ENCODE measurements around the gene CFTR.

GRCh38 chr7:117675497-117676435 lies 195.9 kb downstream of the CFTR start:
- TF ChIP-seq, protein P1, sequence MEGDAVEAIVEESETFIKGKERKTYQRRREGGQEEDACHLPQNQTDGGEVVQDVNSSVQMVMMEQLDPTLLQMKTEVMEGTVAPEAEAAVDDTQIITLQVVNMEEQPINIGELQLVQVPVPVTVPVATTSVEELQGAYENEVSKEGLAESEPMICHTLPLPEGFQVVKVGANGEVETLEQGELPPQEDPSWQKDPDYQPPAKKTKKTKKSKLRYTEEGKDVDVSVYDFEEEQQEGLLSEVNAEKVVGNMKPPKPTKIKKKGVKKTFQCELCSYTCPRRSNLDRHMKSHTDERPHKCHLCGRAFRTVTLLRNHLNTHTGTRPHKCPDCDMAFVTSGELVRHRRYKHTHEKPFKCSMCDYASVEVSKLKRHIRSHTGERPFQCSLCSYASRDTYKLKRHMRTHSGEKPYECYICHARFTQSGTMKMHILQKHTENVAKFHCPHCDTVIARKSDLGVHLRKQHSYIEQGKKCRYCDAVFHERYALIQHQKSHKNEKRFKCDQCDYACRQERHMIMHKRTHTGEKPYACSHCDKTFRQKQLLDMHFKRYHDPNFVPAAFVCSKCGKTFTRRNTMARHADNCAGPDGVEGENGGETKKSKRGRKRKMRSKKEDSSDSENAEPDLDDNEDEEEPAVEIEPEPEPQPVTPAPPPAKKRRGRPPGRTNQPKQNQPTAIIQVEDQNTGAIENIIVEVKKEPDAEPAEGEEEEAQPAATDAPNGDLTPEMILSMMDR (IDR thresholded peaks at IDR 0.05 in 4 of 5, conservative IDR thresholded peaks at IDR 0.05 in 1 of 5) = no peak
- TF ChIP-seq POLR2A (IDR thresholded peaks at IDR 0.05) = no peak

All from gastrocnemius medialis (tissue), 4 donors.